Measurements from ENCODE around the gene CDK2AP2.

GRCh38 chr11:67520856-67521824 lies 13.2 kb upstream of the CDK2AP2 start:
- TF ChIP-seq CTCF (IDR thresholded peaks at IDR 0.05) (no peak), SMC3 (IDR thresholded peaks at IDR 0.05; ENCODE audit: low read depth, low read length) (no peak), JUND (IDR thresholded peaks at IDR 0.05) (no peak), EP300 (IDR thresholded peaks at IDR 0.05; ENCODE audit: borderline replicate concordance in 1 of 2, low read depth in 1 of 2, low read length in 1 of 2) (no peak), POLR2AphosphoS5 (IDR thresholded peaks at IDR 0.05; ENCODE audit: low read depth, low read length) (no peak), USF2 (IDR thresholded peaks at IDR 0.05; ENCODE audit: borderline replicate concordance, low read depth, low read length) (no peak)
